HS-5 (cell line): ENCODE data around the gene CYB5A.
"Not testable (repeated sequence)": the region's sequence is repeated elsewhere in the genome, so short reads cannot be mapped to it uniquely, and the experiment has no call there.

ENCODE experiments used
- DNase-seq: peaks from one replicate; pipeline ENCODE4 v3.0.0-alpha.2; 2012; ENCODE audit warnings: low read depth

CYB5A gene

DNA sequence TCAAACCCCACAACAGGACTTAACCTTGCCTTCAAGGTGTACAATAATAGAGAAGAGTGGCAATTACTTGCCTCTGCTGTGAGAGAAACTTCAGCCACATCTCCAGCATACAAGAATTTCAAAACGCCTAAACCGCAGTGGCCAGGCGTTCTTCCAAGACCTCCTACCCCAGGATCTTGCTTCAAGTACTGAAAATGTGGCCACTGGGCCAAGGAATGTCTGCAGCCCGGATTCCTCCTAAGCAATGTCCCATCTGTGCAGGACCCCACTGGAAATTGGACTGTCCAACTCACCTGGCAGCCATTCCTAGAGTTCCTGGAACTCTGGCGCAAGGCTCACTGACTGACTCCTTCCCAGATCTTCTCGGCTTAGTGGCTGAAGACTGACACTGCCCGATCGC lies 2.8 kb upstream of the CYB5A start:
- DNase-seq, result no peak

GRCh38 chr18:74292982-74293381 lies 1.2 kb upstream of the CYB5A start:
- DNase-seq, result not testable (repeated sequence)

- no peak for DNase-seq
Measured at GRCh38 chr18:74292541-74292858, 737 bp upstream of the CYB5A start.

DNA sequence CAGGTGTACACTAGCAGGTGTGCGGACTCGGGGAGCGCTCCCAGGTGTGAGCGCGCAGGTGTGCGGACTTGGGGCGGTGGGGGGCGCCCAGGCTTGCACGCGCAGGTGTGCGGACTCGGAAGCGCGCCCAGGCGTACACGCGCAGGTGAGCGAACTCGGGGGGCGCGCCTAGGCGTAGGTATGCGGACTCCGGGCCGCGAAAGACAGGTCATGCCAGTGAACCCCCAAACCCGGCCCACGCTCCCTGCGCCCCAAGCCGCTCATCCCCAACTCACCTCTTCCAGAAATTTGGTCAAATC lies 342 bp downstream of the CYB5A start:
- DNase-seq, result no peak

- no peak for DNase-seq
Measured at GRCh38 chr18:74290794-74291471, 830 bp downstream of the CYB5A start.

GRCh38 chr18:74290021-74290420 lies 1.7 kb downstream of the CYB5A start:
- DNase-seq, result no peak

- no peak for DNase-seq
Measured at GRCh38 chr18:74289137-74289536, 2.6 kb downstream of the CYB5A start.

DNA sequence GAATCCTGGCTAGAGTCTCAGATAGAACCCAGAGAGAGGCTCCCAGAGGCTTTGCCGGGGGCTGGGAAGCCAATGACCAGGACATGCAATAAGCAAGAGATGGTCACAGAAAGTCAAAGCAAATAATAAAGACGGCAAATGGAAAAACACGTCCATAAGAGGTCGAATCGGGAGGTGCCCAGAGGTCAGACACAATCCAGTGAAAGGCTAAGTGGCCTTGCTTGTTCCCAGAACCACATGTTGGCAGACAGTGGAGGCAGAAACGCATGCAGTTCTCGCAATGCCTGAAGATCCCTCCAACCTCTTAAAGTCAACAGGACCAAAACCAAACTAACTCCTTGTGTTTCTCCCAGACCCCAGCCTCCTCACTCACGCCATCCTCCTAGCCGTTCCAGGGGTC lies 3.0 kb downstream of the CYB5A start:
- DNase-seq, result no peak

DNA sequence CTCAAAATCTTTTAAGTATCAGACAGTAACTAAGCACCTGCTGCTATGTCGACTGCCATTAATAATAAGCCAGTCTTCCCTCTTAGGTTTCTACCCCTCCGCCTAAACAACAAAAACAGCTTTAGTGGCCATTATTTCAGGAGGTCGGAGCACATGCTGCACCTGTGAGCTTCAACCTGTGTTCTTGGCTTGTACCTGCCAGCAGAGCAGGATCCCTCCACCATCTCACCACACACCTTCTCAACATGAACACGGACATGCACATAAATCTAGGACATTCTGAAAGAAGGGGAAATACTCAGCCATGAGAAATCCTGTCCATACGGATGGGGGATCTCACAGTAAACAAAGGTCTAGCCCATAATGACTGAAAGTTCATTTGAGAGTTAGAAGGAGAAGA lies 3.7 kb downstream of the CYB5A start:
- DNase-seq, result no peak

GRCh38 chr18:74286856-74287255 lies 4.9 kb downstream of the CYB5A start:
- no peak for DNase-seq

DNA sequence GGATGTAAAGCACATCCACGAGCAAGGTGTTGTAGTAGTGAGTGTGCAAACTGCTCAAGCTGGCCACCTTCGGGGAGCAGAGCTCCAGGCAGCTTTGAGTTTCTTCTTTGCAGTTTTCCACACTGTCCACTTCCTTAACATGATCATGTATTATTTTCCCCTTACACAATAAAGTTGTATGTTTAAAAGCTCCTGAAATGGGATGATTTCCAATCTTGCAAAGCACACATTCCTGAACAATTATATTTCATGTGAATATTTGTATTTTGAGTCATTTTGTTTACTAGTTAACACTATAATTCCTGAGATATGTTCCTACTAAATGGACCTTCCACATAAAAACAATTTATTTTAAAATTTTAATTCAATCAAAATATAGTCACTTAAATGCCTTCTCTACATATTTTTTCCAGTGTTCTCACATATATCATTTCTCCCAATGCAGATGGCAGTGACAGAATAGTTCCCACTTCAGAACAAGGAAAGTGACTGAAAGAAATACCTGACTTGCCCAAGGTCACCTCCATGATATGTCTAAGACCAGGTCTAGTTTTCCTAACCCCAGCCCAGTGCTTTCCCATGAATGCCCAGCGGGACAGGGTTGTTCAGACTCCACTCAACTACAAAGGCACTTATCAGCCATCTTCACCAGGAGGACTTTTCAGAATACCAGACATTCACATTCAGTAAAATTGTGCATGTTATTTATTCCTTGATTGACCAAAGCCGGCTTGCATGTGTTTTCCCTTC lies 5.5 kb downstream of the CYB5A start:
- DNase-seq, result no peak

GRCh38 chr18:74285583-74285982 lies 6.2 kb downstream of the CYB5A start:
- not testable (repeated sequence) for DNase-seq

- no peak for DNase-seq
Measured at GRCh38 chr18:74284980-74285355, 6.8 kb downstream of the CYB5A start.

GRCh38 chr18:74284191-74284979 lies 7.4 kb downstream of the CYB5A start:
- DNase-seq, result no peak

DNA sequence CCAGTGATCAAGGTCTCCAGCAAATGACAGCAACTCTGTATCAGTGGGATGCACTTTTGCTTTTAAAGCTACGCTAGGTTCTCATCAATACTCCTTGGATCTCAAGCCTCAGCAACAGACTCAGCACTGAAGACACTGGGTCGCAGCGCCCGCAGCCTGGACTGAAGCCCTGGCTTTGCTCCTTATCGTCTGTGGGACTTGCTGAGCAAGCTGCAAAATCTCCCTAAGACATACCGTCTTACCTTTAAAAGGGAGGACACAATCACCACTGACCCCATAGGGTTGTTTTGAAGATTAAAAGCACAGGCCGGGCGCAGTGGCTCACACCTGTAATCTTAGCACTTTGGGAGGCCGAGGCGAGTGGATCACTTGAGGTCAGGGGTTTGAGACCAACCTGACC lies 8.1 kb downstream of the CYB5A start:
- DNase-seq, result no peak

DNA sequence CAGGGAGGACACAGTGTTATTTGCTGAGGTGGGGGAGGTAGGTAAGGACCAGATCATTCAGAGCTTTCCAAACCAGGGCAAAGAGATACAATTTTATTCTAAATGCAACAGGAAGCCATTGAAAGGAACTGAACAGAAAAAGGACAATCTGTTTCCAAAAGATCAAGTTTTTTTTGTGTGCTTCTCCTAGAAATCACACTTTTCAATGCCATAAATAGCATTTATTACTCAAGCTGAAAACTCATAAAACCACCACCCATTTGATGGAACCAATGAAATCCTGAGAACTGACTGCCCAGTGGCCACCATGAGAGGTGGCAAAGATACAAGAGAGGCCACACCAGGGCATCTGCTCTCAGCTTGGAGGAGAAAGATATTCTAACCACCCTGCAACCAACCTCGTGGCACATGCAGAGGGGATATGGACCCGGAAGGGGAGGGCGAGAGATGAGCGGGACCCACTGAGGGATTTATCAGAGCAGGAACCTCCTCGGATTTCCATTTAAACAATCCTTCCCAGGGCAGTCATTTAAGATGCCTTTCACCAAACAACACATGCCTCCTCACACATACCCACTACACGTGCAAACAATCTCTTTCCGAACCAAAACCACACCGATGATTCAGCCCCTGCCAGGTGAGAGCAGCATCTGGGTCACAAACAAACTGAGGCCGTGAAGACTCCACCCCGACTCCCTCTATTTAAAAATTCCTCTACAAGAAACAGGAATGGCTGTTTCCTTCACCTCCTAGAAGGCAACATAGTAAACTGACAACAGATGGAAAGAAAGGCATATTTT lies 8.8 kb downstream of the CYB5A start:
- no peak for DNase-seq

DNA sequence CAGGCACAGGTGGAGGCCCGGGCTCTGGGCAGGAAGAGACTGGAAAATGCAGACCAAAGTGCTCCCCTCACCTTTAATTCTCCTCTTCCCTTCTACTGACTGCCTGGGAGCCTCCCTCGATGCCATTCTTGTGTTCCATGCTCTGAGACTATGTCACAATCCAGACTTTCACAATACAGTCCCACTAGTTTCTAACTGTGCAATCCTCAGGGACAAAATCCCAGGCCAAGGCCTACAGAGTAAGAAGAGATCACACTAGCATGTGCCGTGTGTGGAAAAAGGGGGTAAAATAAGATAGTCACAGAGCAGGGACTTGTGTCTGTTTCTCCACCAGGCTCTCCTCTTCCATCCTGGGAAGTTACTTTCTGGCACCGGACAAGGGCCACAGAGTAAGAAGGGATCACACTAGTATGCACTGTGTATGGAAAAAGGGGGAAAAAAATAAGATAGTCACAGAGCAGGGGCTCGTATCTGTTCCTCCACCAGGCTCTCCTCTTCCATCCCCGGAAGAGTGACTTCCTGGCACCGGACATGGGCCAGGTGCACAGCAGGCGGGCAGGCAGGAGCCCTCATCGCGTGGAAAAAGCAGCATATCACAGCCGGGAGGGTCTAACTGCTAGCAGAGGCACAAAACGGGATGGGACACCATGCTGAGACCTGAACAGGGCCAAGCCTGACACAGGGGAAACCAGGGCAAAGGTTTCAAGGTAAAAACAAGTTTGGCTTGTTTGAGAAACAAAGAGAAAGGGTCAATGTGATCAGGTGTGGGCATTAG lies 9.6 kb downstream of the CYB5A start:
- DNase-seq, result no peak

GRCh38 chr18:74281011-74281979 lies 10.5 kb downstream of the CYB5A start:
- DNase-seq, result no peak

GRCh38 chr18:74278983-74279382 lies 12.8 kb downstream of the CYB5A start:
- DNase-seq, result no peak

DNA sequence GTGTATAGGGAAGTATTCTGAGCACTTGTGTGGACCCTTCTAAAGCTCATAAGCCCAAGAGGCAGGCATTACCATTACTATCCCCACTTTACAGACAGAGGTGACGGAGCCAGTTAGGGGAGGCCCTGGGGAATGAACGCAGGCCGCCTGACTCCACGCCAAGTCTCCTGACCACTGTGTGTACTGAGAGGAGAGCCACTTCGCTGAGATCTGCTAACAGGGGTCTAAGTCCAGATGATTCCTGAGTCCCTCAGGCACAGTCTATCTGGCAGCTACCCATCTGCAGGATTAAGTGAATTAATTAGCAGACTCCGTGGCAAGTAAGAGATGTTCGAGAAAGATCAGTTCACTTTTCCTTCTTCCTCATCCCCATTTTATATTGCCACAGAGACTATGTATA lies 13.7 kb downstream of the CYB5A start:
- DNase-seq, result no peak

DNA sequence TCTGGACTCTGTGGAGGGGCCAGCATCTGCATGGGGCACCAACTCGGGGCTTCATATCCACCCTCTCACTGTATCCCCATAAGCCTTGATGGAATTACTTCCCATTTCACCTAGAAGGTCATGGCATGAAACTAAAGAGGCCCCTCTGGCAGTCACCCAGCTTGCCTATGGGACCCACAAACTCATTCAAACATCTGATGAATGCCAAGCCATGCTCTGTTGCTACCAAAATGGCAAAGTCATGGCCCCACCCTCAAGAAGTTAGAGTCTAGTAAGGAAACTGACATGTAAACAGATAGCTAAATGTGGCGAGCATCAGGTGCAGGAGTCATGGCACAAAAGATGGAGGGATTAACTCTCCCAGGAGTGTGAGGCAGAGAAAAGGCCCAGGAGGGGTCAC lies 14.5 kb downstream of the CYB5A start:
- no peak for DNase-seq
